ENCODE measurements around the gene ADAMTS16.
"Not testable (repeated sequence)": the region's sequence is repeated elsewhere in the genome, so short reads cannot be mapped to it uniquely, and the experiment has no call there.

ADAMTS16 gene

DNA sequence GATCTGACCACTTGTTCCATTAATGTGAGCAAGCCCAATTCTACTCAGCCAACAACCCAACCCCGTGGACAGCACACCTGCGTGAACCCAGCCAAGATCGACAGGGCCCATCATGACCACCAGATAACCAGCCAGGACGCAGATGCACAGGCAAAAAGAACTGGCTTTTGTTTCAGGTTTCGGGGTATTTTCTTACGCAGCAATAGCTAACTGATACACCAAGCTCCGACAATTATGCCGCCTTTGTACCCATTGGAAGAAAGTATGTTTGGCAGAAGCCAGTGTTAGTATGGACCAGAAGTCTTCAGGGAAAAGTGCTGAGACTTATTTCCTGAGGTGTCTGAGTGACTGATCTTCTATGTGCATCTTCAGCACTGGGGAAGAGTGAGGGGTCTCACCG is 6.0 kb upstream of the ADAMTS16 start:
- TF ChIP-seq, protein P1, sequence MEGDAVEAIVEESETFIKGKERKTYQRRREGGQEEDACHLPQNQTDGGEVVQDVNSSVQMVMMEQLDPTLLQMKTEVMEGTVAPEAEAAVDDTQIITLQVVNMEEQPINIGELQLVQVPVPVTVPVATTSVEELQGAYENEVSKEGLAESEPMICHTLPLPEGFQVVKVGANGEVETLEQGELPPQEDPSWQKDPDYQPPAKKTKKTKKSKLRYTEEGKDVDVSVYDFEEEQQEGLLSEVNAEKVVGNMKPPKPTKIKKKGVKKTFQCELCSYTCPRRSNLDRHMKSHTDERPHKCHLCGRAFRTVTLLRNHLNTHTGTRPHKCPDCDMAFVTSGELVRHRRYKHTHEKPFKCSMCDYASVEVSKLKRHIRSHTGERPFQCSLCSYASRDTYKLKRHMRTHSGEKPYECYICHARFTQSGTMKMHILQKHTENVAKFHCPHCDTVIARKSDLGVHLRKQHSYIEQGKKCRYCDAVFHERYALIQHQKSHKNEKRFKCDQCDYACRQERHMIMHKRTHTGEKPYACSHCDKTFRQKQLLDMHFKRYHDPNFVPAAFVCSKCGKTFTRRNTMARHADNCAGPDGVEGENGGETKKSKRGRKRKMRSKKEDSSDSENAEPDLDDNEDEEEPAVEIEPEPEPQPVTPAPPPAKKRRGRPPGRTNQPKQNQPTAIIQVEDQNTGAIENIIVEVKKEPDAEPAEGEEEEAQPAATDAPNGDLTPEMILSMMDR (IDR thresholded peaks at IDR 0.05): no peak
- no peak for DNase-seq (ENCODE audit: low spot score)
- Histone ChIP-seq H3K27ac (no peak overlapping the region), H3K4me3 (no peak overlapping the region)

DNA sequence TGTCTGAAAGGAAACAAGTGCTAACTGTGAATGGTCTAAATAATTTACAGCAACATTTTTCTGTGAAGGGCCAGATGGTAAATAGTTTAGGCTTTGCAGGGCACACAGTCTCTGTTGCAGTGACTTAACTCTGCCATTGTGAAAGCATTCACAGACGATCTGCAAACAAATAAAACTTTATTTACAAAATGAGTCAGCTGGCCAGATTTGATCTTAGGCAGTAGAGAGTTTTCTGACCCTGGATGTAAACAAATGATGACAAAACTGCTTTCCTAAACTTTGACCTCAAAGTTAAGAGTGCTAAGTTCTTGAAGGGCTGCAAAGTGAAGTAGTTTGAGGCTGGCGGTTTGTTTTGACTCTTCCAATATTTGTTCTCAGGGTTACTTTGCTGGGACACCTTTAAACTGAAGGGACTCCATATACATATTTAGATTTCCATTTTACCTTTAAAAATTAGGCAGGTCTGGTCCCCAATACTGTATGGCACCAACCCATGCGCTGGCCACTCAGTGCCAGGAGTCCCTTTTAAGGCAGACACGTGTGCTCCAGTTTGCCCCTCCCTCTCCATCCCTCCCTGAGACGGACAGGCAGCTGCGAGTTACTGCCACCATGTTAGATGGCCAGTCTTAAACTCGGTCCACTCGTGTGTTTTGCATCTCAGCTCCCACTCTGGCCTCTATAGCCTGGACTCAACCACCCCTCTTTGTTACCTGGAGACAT is 4.0 kb upstream of the ADAMTS16 start:
- TF ChIP-seq, protein P1 (IDR thresholded peaks at IDR 0.05): no peak
- H3K4me3 ChIP-seq: no peak overlapping the region
- DNase-seq (ENCODE audit: low spot score): no peak
- no peak overlapping the region for H3K27ac ChIP-seq

DNA sequence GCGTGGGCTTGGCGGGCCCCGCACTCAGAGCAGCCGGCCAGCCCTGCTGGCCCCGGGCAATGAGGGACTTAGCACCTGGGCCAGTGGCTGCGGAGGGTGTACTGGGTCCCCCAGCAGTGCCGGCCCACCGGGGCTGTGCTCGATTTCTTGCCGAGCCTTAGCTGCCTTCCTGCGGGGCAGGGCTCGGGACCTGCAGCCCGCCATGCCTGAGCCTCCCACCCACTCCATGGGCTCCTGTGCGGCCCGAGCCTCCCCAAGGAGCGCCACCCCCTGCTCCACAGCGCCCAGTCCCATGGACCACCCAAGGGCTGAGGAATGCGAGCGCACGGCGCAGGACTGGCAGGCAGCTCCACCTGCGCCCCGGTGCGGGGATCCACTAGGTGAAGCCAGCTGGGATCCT is 2.3 kb upstream of the ADAMTS16 start:
- DNase-seq (ENCODE audit: low spot score); H3K27ac ChIP-seq; H3K4me3 ChIP-seq: not testable (repeated sequence)

DNA sequence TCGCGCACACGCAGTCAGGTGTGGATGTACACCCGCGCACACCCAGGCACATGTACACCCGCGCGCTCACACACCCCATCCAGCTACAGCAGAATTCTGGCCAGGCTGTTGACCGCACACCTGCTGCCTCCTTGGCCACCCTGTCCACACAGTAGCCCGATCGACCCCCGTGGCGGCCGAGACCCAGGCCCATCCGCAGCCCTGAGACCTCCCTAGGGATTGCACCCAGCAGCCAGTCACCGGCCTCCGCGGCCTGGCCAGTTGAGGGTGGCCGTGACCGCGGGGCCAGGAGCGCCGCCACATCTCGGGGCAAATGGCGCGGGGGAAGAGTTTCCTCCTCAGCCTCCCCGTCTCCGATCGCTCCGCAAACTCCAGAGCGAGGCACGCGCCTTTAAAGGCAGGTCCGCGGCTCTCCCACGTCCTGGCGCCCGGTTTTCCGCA is 774 bp upstream of the ADAMTS16 start:
- TF ChIP-seq, protein P1 (IDR thresholded peaks at IDR 0.05): no peak
- H3K27ac ChIP-seq: no peak overlapping the region
- H3K4me3 ChIP-seq: peak overlapping the region; percentile 67
- DNase-seq (ENCODE audit: low spot score): no peak

DNA sequence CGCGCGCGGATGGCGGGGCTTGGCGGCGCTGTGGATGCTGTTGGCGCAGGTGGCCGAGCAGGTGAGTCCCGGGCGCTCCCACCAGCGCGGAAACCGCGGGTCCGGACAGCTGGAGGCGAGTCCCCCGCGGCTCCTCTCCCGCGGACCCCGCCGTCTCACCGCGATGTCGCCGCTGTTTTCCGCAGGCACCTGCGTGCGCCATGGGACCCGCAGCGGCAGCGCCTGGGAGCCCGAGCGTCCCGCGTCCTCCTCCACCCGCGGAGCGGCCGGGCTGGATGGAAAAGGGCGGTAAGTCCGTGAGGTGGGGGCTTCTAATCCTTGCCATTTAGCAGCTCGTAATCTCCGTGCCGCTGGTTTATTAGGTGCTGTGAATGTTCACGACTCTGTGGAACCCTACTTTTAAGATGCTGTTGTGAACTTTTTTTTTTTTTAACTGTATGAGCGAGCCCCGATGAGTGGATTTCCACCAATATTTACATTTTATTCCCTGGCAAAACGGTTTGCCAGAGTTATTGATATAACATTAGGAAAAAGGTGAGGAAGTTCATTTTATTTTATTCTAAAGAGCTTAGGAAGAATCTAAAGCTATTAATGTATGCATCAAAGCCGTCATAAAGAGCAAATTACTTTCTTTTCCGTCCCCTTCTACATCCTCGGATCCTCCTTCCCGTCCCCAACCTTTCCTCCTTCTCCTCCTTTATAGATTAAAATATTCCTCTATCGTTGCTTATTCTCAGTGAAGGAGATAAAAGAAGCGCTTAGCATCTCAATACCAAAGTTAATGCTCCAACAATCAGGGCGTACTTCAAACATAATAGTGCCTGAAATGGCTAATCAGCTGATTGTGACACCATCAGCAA is 579 bp downstream of the ADAMTS16 start:
- TF ChIP-seq, protein P1 (IDR thresholded peaks at IDR 0.05): no peak
- H3K27ac ChIP-seq: no peak overlapping the region
- H3K4me3 ChIP-seq: peak overlapping the region; percentile 67
- no peak for DNase-seq (ENCODE audit: low spot score)

DNA sequence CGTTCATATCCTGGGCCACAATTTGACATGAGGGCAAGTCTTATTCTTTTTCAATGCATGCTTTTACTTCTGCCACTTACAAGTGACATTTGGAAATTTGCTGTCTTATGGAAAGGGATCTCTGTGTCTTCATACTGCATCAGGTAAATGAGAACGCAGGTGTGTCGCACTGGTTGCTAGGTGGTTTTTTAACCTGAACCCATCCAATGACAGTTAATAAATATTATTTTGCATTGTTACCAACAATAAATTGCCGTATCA is 1.1 kb downstream of the ADAMTS16 start:
- Histone ChIP-seq H3K27ac (no peak overlapping the region), H3K4me3 (peak overlapping the region; percentile 67)
- DNase-seq (ENCODE audit: low spot score): no peak
- TF ChIP-seq, protein P1 (IDR thresholded peaks at IDR 0.05): no peak

DNA sequence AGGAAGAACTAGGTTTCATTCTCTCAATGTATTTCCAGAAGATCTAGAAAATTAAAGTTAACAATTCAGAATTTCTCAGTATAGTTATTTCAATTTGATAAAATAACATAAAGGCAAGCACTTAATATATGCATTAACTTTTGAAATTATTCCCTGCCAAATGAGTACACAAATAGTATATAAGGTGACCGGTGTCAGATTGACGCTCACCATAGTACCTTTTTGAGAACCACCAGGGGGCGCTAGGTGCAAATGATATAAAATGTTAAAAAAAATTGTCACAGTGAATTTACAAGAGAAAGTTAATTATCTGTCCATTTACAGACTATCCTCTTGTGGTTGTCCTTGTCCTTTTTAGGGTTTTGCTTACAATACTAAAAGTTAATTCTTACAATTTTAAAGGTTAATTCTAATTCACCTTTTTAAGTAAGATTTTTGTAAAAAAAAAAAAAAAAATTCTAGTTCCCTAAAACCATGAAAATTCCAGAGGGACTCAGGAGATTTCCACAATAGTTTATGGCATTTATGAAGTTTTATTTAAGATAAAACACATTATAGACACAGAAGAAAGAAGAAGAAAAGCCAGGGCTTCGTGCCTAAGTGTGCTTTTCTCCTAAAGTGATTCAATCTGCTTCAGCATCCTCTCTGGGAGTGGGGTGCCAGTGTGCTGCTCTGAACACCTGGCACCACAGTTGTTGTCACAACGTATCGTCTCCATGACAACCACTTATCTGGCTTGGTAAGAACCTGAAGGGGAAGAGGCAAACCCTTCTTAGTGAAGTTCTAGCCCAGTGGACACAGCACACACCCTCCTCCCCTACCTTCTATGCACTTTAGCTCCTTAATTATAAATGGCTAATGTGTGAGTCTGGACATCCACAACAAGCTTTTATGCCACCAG is 1.7 kb downstream of the ADAMTS16 start:
- DNase-seq (ENCODE audit: low spot score): no peak
- TF ChIP-seq, protein P1 (IDR thresholded peaks at IDR 0.05): peak; percentile 31

More for the DNA sequence above, 1.7 kb downstream of the ADAMTS16 start:
- Histone ChIP-seq H3K4me3 (peak overlapping the region; percentile 67), H3K27ac (no peak overlapping the region)

All from coronary artery (tissue), 2 donors.